Measurements from ENCODE around the gene AURKA.

- TF ChIP-seq, protein P1, sequence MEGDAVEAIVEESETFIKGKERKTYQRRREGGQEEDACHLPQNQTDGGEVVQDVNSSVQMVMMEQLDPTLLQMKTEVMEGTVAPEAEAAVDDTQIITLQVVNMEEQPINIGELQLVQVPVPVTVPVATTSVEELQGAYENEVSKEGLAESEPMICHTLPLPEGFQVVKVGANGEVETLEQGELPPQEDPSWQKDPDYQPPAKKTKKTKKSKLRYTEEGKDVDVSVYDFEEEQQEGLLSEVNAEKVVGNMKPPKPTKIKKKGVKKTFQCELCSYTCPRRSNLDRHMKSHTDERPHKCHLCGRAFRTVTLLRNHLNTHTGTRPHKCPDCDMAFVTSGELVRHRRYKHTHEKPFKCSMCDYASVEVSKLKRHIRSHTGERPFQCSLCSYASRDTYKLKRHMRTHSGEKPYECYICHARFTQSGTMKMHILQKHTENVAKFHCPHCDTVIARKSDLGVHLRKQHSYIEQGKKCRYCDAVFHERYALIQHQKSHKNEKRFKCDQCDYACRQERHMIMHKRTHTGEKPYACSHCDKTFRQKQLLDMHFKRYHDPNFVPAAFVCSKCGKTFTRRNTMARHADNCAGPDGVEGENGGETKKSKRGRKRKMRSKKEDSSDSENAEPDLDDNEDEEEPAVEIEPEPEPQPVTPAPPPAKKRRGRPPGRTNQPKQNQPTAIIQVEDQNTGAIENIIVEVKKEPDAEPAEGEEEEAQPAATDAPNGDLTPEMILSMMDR (IDR thresholded peaks at IDR 0.05; ENCODE audit: low read depth, low read length, missing input control) = no peak
- TF ChIP-seq TAF1 (conservative IDR thresholded peaks at IDR 0.05) = no peak
Observed at GRCh38 chr20:56439771-56440291, 47.8 kb upstream of the AURKA start.

Data from liver (tissue), 3 donors.